Upper lobe of left lung (tissue), 4 donors: ENCODE measurements around the gene EPS8L2.

ENCODE experiments used
- EP300 ChIP-seq, 4 donors: sonication (generic); formaldehyde crosslinking; IDR thresholded peaks; one replicate each; pipeline ENCODE4 v1.5.1; 2017; ENCODE audit warnings: antibody characterized with exemption in 4 of 4, control low read depth in 2 of 4
- POLR2A ChIP-seq, 4 donors: fragments of 450-650 bp; IDR thresholded peaks; one replicate each; pipeline ENCODE4 v1.5.1; 2016 to 2017; ENCODE audit warnings: antibody characterized with exemption in 4 of 4, mild to moderate bottlenecking in 2 of 4
- POLR2AphosphoS5 ChIP-seq, 2 donors: sonication (generic); formaldehyde crosslinking; IDR thresholded peaks; one replicate each; pipeline ENCODE4 v1.5.1; 2017; ENCODE audit warnings: antibody characterized with exemption in 2 of 2
- TF ChIP-seq, protein P1 (sequence below), 6 experiments: fragments of 450-650 bp in 4 of 6; fragments of 200-600 bp in 2 of 6; sonication (generic) in 2 of 6; IDR thresholded peaks; one replicate each; pipeline ENCODE4 v1.5.1; 2016 to 2019; ENCODE audit warnings: antibody characterized with exemption in 6 of 6

DNA sequence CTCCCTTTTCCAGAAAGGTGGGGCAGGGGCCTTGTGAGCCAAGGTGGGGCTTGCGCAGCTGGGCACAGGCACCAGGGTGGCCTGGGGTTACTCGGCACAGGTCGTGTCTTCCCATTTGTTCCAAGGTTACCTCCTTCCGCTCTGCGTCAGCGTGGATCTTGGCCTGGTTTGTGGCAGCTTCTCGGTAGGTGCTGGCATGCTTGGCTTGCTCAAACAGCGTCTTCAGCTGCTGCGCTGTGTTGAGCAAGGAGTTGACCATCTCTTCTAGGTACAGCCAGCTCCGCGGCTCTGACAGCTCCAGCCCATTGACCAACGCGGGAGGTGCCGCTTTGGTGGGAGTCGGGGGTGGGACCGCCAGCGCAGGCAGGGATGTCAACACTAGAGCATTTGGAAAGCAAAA is 31.6 kb upstream of the EPS8L2 start:
- TF ChIP-seq EP300 (IDR thresholded peaks at IDR 0.05) (no peak), POLR2AphosphoS5 (IDR thresholded peaks at IDR 0.05) (no peak), POLR2A (IDR thresholded peaks at IDR 0.05) (no peak)
- TF ChIP-seq, protein P1, sequence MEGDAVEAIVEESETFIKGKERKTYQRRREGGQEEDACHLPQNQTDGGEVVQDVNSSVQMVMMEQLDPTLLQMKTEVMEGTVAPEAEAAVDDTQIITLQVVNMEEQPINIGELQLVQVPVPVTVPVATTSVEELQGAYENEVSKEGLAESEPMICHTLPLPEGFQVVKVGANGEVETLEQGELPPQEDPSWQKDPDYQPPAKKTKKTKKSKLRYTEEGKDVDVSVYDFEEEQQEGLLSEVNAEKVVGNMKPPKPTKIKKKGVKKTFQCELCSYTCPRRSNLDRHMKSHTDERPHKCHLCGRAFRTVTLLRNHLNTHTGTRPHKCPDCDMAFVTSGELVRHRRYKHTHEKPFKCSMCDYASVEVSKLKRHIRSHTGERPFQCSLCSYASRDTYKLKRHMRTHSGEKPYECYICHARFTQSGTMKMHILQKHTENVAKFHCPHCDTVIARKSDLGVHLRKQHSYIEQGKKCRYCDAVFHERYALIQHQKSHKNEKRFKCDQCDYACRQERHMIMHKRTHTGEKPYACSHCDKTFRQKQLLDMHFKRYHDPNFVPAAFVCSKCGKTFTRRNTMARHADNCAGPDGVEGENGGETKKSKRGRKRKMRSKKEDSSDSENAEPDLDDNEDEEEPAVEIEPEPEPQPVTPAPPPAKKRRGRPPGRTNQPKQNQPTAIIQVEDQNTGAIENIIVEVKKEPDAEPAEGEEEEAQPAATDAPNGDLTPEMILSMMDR (IDR thresholded peaks at IDR 0.05): no peak
